NCI-H1048 (cell line): ENCODE results near the gene FAT1.
A peak's percentile ranks its signal among the peaks of the same experiment; 100 is the strongest.

Source experiments
- DNase-seq: peaks from one replicate; lab custom pipeline; 2025; lab: John Stamatoyannopoulos, UW

The FAT1 gene

GRCh38 chr4:186619088-186619487, 104.6 kb downstream of the FAT1 start:
- no peak for DNase-seq

GRCh38 chr4:186617921-186618320, 105.7 kb downstream of the FAT1 start:
- no peak for DNase-seq

GRCh38 chr4:186607490-186607889, 116.2 kb downstream of the FAT1 start:
- DNase-seq = no peak

- no peak for DNase-seq
These were observed 117.1 kb downstream of the FAT1 start for GRCh38 chr4:186606591-186606992.

GRCh38 chr4:186605261-186605865, 118.3 kb downstream of the FAT1 start:
- DNase-seq = no peak

GRCh38 chr4:186604124-186604807, 119.4 kb downstream of the FAT1 start:
- DNase-seq = no peak

GRCh38 chr4:186602978-186603377, 120.7 kb downstream of the FAT1 start:
- DNase-seq = no peak

GRCh38 chr4:186599483-186599882, 124.2 kb downstream of the FAT1 start:
- DNase-seq = no peak

GRCh38 chr4:186598686-186599085, 125.0 kb downstream of the FAT1 start:
- DNase-seq = no peak

GRCh38 chr4:186596850-186597390, 126.7 kb downstream of the FAT1 start:
- DNase-seq = no peak

- no peak for DNase-seq
These were observed 127.3 kb downstream of the FAT1 start for GRCh38 chr4:186596346-186596745.

- no peak for DNase-seq
These were observed 130.1 kb downstream of the FAT1 start for GRCh38 chr4:186593587-186593973.

GRCh38 chr4:186592966-186593586, 130.6 kb downstream of the FAT1 start:
- DNase-seq = no peak

GRCh38 chr4:186592445-186592844, 131.2 kb downstream of the FAT1 start:
- DNase-seq = no peak

GRCh38 chr4:186591651-186592050, 132.0 kb downstream of the FAT1 start:
- no peak for DNase-seq

GRCh38 chr4:186588503-186588902, 135.2 kb downstream of the FAT1 start:
- no peak for DNase-seq

GRCh38 chr4:186587416-186588018, 136.1 kb downstream of the FAT1 start:
- DNase-seq = no peak

- no peak for DNase-seq
These were observed 137.5 kb downstream of the FAT1 start for GRCh38 chr4:186586205-186586604.

- no peak for DNase-seq
These were observed 138.7 kb downstream of the FAT1 start for GRCh38 chr4:186584912-186585311.

- DNase-seq = no peak
These were observed 142.2 kb downstream of the FAT1 start for GRCh38 chr4:186581421-186581820.

- DNase-seq = no peak
These were observed 143.0 kb downstream of the FAT1 start for GRCh38 chr4:186580669-186581068.

GRCh38 chr4:186570193-186570996, 153.3 kb downstream of the FAT1 start:
- peak; percentile 77 for DNase-seq
